Measurements from ENCODE around the gene ASB10. TPM values are rescaled to one million over a fixed set of nuclear protein-coding genes. Genes with fewer than 3 reads are reported as not detected.

The ASB10 gene
- total and polyA plus RNA-seq, 2 donors (not counting 1 experiment from before 2014, with no cell fraction given) = not detected

- TF ChIP-seq EZH2 (IDR thresholded peaks at IDR 0.05; ENCODE audit: borderline replicate concordance, insufficient read depth, low read depth, low read length, poor library complexity, severe bottlenecking) (no peak), CTCF (IDR thresholded peaks at IDR 0.05) (no peak)
- Histone ChIP-seq H3K4me1 (ENCODE audit: control insufficient read depth in 2 of 2, insufficient read depth in 2 of 2, low read length in 2 of 2) (no peaks in the 10 kb centered on the region), H3K9ac (ENCODE audit: low read length) (no peak overlapping the region), H3K27ac (ENCODE audit: low read length in 2 of 2) (no peak overlapping the region), H4K20me1 (ENCODE audit: control insufficient read depth, insufficient read depth, low read length, poor library complexity, severe bottlenecking) (no peaks in the 10 kb centered on the region), H3K9me3 (ENCODE audit: control extremely low read depth in 1 of 3, control insufficient read depth in 2 of 3, insufficient read depth in 1 of 3, low read length in 2 of 3) (no peaks in the 10 kb centered on the region), H3K27me3 (replicated peaks in 1 of 4; ENCODE audit: control extremely low read depth in 1 of 4, control insufficient read depth in 3 of 4, insufficient read depth in 4 of 4, low read length in 3 of 4) (peaks cover 0 to 13% (median 0%) of the 10 kb centered on the region in 4 experiments), H3K79me2 (ENCODE audit: control insufficient read depth, insufficient read depth, low read length) (no peaks in the 10 kb centered on the region), H3K4me3 (ENCODE audit: control extremely low read depth in 1 of 5, extremely low read depth in 1 of 5, insufficient read depth in 1 of 5, low read depth in 2 of 5, low read length in 4 of 5) (no peak overlapping the region), H3K36me3 (replicated peaks in 1 of 2; ENCODE audit: control extremely low read depth in 1 of 2, control insufficient read depth in 1 of 2, extremely low read depth in 1 of 2, insufficient read depth in 2 of 2, low read length in 1 of 2) (no peaks in the 10 kb centered on the region), H3K4me2 (replicated peaks; ENCODE audit: low read depth, low read length, poor library complexity, severe bottlenecking) (no peak overlapping the region), H2AFZ (ENCODE audit: insufficient read depth, low read depth, low read length, poor library complexity, severe bottlenecking) (no peak overlapping the region)
- ChIA-PET CTCF (no interaction called here), POLR2A (no interaction called here)
- Mint-ChIP-seq H3K27ac (no peak overlapping the region), H3K9me3 (ENCODE audit: insufficient read depth) (no peaks in the 10 kb centered on the region), H3K27me3 (peaks cover 13% of the 10 kb centered on the region), H3K4me3 (no peak overlapping the region), H3K4me1 (no peaks in the 10 kb centered on the region)
- intact Hi-C loops (cut with micrococcal nuclease) = no loop called here
- no peak for ATAC-seq (ENCODE audit: low read depth)
- 90% methylated on average over 8 of the region's 14 CpGs for WGBS (ENCODE audit: insufficient coverage)
- no peak for DNase-seq
These were observed 6.3 kb upstream of the ASB10 start for GRCh38 chr7:151193203-151193978.

- Histone ChIP-seq H3K9me3 (ENCODE audit: control extremely low read depth in 1 of 3, control insufficient read depth in 2 of 3, insufficient read depth in 1 of 3, low read length in 2 of 3) (no peaks in the 10 kb centered on the region), H3K4me2 (replicated peaks; ENCODE audit: low read depth, low read length, poor library complexity, severe bottlenecking) (no peak overlapping the region), H3K27ac (ENCODE audit: low read length in 2 of 2) (no peak overlapping the region), H4K20me1 (ENCODE audit: control insufficient read depth, insufficient read depth, low read length, poor library complexity, severe bottlenecking) (no peaks in the 10 kb centered on the region), H2AFZ (ENCODE audit: insufficient read depth, low read depth, low read length, poor library complexity, severe bottlenecking) (no peak overlapping the region), H3K27me3 (replicated peaks in 1 of 4; ENCODE audit: control extremely low read depth in 1 of 4, control insufficient read depth in 3 of 4, insufficient read depth in 4 of 4, low read length in 3 of 4) (peaks cover 0 to 15% (median 0%) of the 10 kb centered on the region in 4 experiments), H3K79me2 (ENCODE audit: control insufficient read depth, insufficient read depth, low read length) (no peaks in the 10 kb centered on the region), H3K9ac (ENCODE audit: low read length) (no peak overlapping the region), H3K4me1 (ENCODE audit: control insufficient read depth in 2 of 2, insufficient read depth in 2 of 2, low read length in 2 of 2) (no peaks in the 10 kb centered on the region), H3K36me3 (replicated peaks in 1 of 2; ENCODE audit: control extremely low read depth in 1 of 2, control insufficient read depth in 1 of 2, extremely low read depth in 1 of 2, insufficient read depth in 2 of 2, low read length in 1 of 2) (no peaks in the 10 kb centered on the region), H3K4me3 (ENCODE audit: control extremely low read depth in 1 of 5, extremely low read depth in 1 of 5, insufficient read depth in 1 of 5, low read depth in 2 of 5, low read length in 4 of 5) (no peak overlapping the region)
- 97% methylated on average over 18 of the region's 23 CpGs for WGBS (ENCODE audit: insufficient coverage)
- TF ChIP-seq EZH2 (IDR thresholded peaks at IDR 0.05; ENCODE audit: borderline replicate concordance, insufficient read depth, low read depth, low read length, poor library complexity, severe bottlenecking) = no peak
- TF ChIP-seq CTCF (IDR thresholded peaks at IDR 0.05) = no peak
- peaks cover 18% of the 10 kb centered on the region for H3K27me3 Mint-ChIP-seq
- H3K4me1 Mint-ChIP-seq = peaks cover 4% of the 10 kb centered on the region
- CTCF ChIA-PET = interaction anchor here (0.7 kb wide), 1 partner anchor 68 kb away, joined by 3 read pairs; no protein-coding TSS in a partner anchor
- ATAC-seq (ENCODE audit: low read depth) (no peak), DNase-seq (no peak)
- no peak overlapping the region for H3K4me3 Mint-ChIP-seq
- intact Hi-C loops (cut with micrococcal nuclease) = no loop called here
- POLR2A ChIA-PET = interaction anchor here (0.6 kb wide), 1 partner anchor 17 kb away, joined by 6 read pairs; no protein-coding TSS in a partner anchor
- H3K9me3 Mint-ChIP-seq (ENCODE audit: insufficient read depth) = no peaks in the 10 kb centered on the region
- no peak overlapping the region for H3K27ac Mint-ChIP-seq
These were observed 5.0 kb upstream of the ASB10 start for GRCh38 chr7:151192002-151192539.
